ENCODE results near the gene MAP4K5.
"Not testable (repeated sequence)": the region's sequence is repeated elsewhere in the genome, so short reads cannot be mapped to it uniquely, and the experiment has no call there.

The MAP4K5 gene

GRCh38 chr14:50532502-50533240 lies at the start of gene MAP4K5:
Gene MAP4K5 (minus strand): TSS chr14:50532569. CDS start chr14:50532049, 520 bp downstream.
- peak; percentile 98 for DNase-seq (ENCODE audit: low spot score)
- peak; percentile 99 for FAIRE-seq

DNA sequence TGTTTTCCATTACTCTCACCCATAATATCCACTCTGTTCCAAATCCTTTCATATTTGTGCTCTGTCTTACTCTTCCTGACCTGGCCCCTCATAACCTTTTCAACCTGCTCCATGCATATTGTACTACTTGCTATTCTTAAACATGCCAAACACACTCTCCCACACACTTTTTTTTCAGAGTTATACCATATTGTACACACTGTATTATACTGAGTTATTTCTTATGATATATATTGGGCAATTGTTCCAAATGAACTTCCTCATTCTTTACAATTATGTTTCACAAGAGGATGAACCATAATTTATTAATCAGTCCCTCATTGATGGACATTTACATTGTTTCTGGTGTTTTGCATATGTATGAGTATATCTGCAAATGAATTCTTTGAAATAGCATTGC lies 46.1 kb upstream of the MAP4K5 start:
- FAIRE-seq (peak; percentile 23), DNase-seq (ENCODE audit: low spot score) (no peak)

DNA sequence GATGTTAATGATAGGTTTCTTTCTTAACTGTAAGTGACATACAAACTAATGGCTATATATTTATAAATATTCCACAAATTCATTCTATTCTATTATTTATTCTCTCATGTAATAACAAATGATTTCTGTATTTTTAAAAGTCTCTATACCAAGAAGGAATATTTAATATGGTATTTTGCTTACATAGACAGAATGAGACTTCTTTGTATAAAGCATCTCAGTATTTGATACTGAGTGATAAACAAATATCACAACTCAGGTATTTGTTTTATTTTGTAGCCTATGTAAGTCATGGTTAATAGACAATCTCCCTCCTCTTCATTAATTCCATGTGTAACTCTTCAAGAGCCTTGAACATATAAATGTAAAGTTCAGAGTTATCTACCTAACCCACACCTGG lies 45.6 kb upstream of the MAP4K5 start:
- FAIRE-seq (no peak), DNase-seq (ENCODE audit: low spot score) (no peak)

DNA sequence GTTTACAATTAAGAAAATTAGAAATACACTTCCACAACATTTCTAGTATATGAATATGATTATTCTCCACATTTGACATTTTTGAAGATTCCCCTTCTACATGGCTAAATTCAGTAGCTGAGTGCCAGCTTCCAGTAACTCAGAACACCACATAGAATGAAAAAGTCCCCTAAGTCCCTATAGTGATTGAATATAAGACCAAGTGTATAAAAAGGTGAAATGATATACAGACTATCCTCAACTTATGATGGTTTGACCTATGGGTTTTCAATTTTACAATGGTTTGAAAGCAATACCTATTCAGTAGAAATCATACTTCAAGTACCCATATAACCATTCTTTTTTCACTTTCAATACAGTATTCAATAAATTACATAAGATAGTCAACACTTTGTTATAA lies 43.4 kb upstream of the MAP4K5 start:
- FAIRE-seq (no peak), DNase-seq (ENCODE audit: low spot score) (no peak)

GRCh38 chr14:50573862-50574261 lies 41.5 kb upstream of the MAP4K5 start:
- no peak for DNase-seq (ENCODE audit: low spot score)
- peak; percentile 79 for FAIRE-seq

DNA sequence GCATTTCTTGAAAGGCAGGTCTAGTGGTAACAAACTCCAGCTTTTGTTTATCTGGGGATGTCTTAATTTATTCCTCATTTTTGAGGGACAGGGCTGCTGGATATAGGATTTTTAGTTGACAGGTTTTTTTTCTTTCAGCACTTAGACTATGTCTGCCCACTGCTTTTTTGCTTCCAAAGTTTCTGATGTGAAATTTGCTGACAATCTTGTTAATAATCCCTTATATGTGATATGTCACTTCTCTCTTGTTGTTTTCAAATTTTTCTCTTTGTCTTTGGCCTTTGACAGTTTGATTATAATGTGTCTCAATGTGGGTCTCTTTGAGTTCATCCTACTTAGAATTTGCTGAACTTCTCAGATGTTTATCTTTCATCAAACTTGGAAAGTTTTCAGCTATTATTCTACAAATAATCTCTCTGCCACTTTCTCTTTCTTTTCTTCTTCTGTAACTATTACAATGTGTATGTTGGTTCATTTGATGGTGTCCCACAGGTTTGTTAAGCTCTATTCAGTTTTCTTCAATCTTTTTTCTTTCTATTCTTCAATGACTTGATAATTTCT lies 37.4 kb upstream of the MAP4K5 start:
- no peak for DNase-seq (ENCODE audit: low spot score)
- no peak for FAIRE-seq

DNA sequence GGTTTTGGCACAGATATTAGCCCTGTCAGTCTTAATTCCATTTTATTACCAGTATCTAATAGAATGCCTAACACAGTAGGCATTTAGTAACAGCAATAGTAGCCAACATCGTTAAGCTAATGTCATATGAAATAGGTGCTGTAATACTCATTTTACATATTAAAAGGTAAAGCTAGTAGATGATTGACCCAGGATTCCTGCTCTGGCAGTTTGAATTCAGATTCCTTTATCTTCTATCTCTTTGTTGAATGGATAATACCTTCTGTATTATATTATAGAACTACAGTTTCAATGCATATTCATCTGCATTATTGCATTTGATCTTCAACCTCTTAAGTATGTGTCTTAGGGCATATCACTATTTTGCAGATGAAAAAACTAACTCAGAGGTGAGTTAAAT lies 30.5 kb upstream of the MAP4K5 start:
- FAIRE-seq: no peak
- no peak for DNase-seq (ENCODE audit: low spot score)

GRCh38 chr14:50560931-50561285 lies 28.5 kb upstream of the MAP4K5 start:
- peak; percentile 85 for DNase-seq (ENCODE audit: low spot score)
- FAIRE-seq: peak; percentile 96

- DNase-seq (ENCODE audit: low spot score) (peak; percentile 94), FAIRE-seq (peak; percentile 98)
These were observed 27.9 kb upstream of the MAP4K5 start, which contains the start of gene ATL1 for GRCh38 chr14:50559990-50560930. Gene ATL1 (plus strand): TSS chr14:50560145. CDS start chr14:50560266, 121 bp downstream.

- not testable (repeated sequence) for DNase-seq (ENCODE audit: low spot score); FAIRE-seq
These were observed 20.4 kb upstream of the MAP4K5 start for GRCh38 chr14:50552796-50553195.

DNA sequence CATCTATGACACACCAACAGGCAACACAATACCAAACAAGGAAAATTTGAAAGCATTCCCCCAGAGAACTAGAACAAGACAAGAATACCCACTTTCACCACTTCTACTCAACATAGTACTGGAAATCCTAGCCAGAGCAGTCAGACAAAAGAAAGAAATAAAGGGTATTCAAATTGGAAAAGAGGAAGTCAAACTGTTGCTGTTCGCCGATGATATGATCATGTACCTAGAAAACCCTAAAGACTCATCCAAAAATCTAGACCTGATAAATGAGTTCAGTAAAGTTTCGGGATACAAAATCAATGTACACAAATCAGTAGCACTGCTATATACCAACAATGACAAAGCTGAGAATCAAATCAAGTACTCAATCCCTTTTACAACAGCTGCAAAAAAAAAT lies 19.5 kb upstream of the MAP4K5 start:
- no peak for FAIRE-seq
- no peak for DNase-seq (ENCODE audit: low spot score)

DNA sequence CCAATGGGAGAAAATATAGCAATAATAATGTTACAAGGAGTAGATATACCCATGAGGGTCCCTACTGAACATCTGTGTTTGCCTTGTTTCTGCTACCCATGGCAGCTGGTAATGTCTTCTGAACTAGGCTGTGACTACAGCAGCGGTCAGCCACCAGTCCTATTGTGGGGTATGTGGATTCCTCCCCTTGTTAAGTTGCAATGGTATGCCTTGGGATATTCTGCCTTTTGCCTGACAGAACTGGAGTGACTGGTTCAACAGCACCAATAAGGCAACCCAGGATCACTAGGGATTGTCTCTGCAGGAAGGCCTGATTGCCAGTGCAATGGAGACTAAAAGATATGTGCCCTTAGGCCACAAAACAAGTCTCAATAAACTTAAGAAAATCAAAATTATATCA lies 17.9 kb upstream of the MAP4K5 start:
- no peak for DNase-seq (ENCODE audit: low spot score)

GRCh38 chr14:50545618-50546017 lies 13.2 kb upstream of the MAP4K5 start:
- FAIRE-seq (no peak), DNase-seq (ENCODE audit: low spot score) (peak; percentile 49)

More for the DNA sequence above, 17.9 kb upstream of the MAP4K5 start:
- FAIRE-seq: no peak

DNA sequence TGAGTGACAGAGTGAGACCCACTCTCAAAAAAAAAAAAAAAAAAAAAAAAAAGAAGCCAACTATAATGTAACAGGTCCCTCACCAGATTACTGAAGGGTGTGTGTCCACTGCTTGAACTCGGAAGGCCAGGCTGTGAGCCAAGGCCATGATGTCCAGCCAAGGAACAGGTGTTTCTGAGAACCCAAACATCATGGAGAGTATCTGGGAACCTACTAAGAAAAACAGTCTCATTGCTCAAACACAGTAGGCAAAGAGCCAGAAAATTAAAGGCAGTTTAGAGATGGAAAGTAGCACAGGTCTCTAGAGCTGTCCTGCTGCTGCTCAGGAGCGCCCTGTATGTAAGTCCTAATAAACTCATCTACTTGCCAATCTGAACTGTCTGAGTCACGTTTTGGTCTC lies 12.5 kb upstream of the MAP4K5 start:
- no peak for FAIRE-seq
- no peak for DNase-seq (ENCODE audit: low spot score)

DNA sequence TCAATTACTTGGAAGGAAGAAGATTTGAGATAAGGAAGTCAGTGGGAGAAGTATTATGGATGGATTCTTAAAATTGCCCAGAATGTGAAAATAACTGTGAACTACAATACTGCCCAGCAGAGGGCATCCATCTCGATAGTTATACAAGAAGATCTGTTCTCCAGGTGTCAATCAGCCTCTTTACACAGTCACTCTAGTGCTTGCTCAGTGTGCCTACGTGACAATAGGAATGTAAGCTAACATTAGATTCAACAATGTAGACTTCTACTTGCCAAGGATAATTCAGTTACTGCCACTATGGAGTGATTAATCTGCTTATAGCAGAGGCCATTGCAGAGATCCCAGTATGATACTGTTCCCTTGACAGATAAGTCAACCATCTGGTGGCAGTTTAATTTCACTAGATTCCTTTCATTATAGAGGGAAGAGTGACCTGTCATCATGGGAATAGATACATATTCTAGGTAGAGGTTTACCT lies 10.6 kb upstream of the MAP4K5 start:
- DNase-seq (ENCODE audit: low spot score) (peak; percentile 70), FAIRE-seq (peak; percentile 87)

DNA sequence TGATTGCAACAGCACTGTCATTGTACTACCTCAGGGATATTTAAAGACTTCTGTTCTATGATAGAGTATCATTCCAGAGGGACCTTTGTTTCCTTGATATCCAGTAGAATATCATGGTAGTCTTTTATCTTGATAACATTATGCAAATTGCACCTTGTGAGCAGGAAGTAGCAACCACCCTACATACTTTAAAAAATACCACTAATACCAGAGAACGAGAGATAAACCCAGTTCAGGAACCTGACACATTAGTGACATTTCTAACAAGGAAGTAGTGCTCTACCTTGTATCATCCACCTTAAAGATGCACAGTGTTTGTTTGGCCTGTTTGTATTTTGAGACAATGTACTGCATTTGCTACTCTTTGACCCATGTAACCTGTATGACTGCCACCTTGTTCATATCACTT lies 8.8 kb upstream of the MAP4K5 start:
- DNase-seq (ENCODE audit: low spot score): no peak

DNA sequence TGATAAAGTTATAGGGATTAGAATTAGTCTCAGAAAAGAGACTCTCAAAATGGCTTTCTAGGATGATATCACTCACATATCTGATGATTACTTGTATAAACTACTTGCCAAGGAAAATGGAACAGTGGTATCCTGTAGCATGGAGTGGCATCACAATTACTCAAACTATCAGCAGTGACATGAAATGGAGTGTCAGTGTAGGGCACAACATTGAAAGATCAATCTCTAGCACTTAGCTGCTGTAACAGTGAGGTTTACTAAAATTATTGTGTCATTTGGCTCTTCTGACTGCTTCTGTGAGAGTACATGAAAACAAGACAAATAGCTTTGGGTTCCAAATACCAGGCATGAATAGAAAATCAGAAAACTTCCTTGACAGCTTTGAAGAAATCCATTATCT lies 6.7 kb upstream of the MAP4K5 start:
- FAIRE-seq (no peak), DNase-seq (ENCODE audit: low spot score) (no peak)

More for the DNA sequence above, 8.8 kb upstream of the MAP4K5 start:
- FAIRE-seq: no peak

- DNase-seq (ENCODE audit: low spot score); FAIRE-seq: not testable (repeated sequence)
These were observed 5.7 kb upstream of the MAP4K5 start for GRCh38 chr14:50538034-50538433.

DNA sequence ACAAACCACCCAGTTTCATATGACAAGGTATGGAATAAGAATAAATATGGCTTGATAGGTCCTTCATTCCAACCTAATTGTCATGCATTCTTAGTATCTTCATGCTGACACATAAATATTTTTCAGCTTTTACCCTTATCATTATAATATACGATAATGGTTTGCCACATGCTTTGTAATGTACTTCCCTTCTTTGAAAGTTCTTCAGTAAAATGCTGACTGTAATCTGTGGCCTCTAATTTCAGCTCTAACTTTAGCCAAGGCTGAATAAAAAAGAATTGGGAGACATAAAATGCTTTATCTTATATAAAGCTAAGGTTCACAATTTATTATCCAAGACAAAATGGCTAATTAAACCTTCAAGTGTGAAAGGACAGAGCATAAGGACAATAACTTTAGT lies 2.6 kb upstream of the MAP4K5 start:
- FAIRE-seq (no peak), DNase-seq (ENCODE audit: low spot score) (no peak)

DNA sequence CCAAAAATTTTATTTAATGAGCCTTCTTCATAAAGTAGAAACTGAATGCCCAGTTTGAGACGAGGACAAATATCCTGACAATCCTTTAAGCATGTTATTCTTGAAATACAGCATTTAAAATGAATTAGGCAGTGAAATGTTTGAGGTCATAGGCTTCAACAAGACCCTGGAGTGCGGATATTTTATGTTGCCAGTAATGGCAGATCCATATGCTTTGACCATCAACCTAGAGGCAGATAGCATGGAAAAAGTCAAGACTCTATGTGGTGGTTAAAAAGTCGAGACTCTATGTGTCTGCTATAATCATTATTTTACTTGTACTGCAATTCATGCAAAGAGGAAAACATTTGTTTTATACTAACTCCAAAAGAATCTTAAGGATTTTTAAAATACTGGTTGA lies 2.0 kb upstream of the MAP4K5 start:
- FAIRE-seq (no peak), DNase-seq (ENCODE audit: low spot score) (no peak)

GRCh38 chr14:50533806-50534205 lies 1.4 kb upstream of the MAP4K5 start:
- DNase-seq (ENCODE audit: low spot score) (peak; percentile 20), FAIRE-seq (no peak)

DNA sequence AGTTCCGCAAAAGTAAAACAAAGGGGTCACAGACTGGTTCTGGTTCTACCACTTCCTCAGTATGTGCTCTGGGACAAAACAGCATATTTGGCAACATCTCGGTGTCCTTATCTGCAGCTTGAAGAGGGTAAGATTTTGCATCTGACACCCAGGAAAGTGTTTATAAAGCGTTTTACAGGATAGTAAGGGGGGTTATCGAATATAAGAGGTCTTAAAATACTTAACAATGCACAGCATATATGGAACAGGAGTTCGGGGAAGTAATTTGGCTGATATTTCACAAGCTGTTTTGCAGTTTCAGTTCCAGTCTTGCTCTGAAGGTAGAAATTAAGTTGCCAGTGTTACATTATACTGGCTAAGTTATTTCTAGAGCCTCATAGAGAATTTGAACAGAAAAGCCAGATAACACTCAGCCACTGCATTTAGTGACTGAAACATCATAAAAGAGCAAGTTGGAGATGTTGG lies 904 bp upstream of the MAP4K5 start:
- DNase-seq (ENCODE audit: low spot score) (no peak), FAIRE-seq (no peak)

Data from urothelium cell line (cell line).